HG02970 (cell line): ENCODE results near the gene MINDY4.

ENCODE experiments used
- ATAC-seq: cut with Tn5 transposase; IDR thresholded peaks from one replicate; pipeline ENCODE4 v1.9.1; 2021; ENCODE audit warnings: mild to moderate bottlenecking, moderate library complexity, moderate number of reproducible peaks; ENCODE audit not compliant: unreplicated experiment, low FRiP score

Gene MINDY4

GRCh38 chr7:30937416-30937815 is 166.2 kb downstream of the MINDY4 start:
- ATAC-seq: no peak

GRCh38 chr7:30938435-30939316 is 167.5 kb downstream of the MINDY4 start:
- ATAC-seq: no peak

GRCh38 chr7:30941582-30942323 is 170.5 kb downstream of the MINDY4 start:
- ATAC-seq: no peak
